ENCODE measurements around the gene COPS8.

The COPS8 gene

DNA sequence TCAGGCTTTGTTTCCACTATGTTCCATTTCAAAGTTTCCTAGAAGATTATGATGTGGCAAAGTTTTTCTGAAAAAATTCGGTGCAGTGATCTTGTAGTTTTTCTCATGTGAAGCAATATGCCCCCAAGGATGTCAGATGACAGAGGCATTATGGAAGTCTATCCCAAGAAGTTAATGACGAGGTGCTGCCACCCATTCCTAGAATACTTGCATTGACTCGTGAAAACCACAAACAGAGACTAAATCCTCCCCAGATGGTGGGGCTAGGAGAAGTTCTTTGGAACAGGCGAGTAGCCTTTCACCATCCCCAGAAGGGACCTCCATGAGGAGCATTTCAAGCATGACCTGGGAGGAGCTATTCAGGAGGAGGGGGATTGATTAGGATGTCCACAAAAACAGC lies 40.2 kb upstream of the COPS8 start:
- no peak overlapping the region for H3K4me3 ChIP-seq (ENCODE audit: low read length)
- TF ChIP-seq, protein P1, sequence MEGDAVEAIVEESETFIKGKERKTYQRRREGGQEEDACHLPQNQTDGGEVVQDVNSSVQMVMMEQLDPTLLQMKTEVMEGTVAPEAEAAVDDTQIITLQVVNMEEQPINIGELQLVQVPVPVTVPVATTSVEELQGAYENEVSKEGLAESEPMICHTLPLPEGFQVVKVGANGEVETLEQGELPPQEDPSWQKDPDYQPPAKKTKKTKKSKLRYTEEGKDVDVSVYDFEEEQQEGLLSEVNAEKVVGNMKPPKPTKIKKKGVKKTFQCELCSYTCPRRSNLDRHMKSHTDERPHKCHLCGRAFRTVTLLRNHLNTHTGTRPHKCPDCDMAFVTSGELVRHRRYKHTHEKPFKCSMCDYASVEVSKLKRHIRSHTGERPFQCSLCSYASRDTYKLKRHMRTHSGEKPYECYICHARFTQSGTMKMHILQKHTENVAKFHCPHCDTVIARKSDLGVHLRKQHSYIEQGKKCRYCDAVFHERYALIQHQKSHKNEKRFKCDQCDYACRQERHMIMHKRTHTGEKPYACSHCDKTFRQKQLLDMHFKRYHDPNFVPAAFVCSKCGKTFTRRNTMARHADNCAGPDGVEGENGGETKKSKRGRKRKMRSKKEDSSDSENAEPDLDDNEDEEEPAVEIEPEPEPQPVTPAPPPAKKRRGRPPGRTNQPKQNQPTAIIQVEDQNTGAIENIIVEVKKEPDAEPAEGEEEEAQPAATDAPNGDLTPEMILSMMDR (conservative IDR thresholded peaks at IDR 0.05; ENCODE audit: low read depth, low read length): no peak
- DNase-seq (ENCODE audit: low read depth): no peak

DNA sequence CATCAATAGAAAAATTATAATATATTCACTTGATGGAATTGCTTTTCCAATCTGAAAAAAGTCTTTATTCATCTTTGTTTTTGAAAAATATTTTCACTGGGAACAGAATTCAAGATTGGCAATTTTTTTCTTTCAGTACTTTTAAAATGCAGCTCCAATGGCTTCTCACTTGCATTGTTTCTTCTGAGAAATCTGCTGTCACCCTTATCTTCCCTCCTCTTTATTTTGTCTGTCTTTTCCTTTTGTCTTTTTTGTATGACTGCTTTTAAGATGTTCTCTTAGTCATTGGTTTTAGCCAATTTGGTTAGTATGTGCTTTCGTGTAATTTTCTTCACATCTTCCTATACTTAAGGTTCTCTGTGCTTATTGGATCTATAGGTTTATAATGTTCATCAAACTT lies 37.1 kb upstream of the COPS8 start:
- no peak for DNase-seq (ENCODE audit: low read depth)
- TF ChIP-seq, protein P1 (conservative IDR thresholded peaks at IDR 0.05; ENCODE audit: low read depth, low read length): no peak
- no peak overlapping the region for H3K4me3 ChIP-seq (ENCODE audit: low read length)

DNA sequence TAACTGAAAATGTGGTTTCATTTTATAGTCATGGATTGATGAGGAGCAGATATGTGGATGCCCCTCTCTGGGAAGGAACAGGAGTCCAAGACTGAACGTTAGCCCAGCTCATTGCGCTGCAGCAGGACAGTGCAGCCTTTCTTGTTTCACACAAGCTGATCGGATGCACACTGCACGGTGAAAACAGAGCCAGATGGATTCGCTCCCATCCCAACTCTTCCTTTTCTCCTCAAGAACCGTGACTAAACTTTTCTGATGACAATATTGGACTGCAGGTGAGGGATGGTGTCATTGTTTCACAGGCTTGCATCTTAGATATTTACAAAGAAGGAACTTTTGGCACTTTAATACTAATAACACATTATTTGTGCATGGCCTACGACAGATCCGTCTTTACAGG lies 33.8 kb upstream of the COPS8 start:
- TF ChIP-seq, protein P1 (conservative IDR thresholded peaks at IDR 0.05; ENCODE audit: low read depth, low read length): no peak
- DNase-seq (ENCODE audit: low read depth): no peak
- H3K4me3 ChIP-seq (ENCODE audit: low read length): no peak overlapping the region

DNA sequence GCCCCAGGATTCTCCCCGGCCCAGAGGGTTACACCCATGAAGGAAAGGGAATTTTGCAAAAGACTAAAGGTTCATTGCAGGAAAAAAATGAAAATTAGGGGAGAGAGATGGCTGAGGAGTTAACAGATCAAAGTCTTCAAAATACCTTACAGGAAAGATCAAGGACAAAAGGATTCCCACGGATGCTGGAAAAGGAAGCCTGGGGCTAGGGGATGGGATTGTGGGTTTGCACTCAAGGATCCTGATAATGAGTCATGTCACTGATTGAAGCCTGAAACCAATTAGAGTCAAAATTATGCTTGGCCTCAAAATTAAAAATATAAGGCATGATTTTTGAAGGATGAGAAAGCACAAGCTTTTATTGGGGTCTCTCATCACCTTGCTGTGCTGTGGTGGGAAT lies 32.6 kb upstream of the COPS8 start:
- H3K4me3 ChIP-seq (ENCODE audit: low read length): no peak overlapping the region
- TF ChIP-seq, protein P1 (conservative IDR thresholded peaks at IDR 0.05; ENCODE audit: low read depth, low read length): no peak
- no peak for DNase-seq (ENCODE audit: low read depth)

DNA sequence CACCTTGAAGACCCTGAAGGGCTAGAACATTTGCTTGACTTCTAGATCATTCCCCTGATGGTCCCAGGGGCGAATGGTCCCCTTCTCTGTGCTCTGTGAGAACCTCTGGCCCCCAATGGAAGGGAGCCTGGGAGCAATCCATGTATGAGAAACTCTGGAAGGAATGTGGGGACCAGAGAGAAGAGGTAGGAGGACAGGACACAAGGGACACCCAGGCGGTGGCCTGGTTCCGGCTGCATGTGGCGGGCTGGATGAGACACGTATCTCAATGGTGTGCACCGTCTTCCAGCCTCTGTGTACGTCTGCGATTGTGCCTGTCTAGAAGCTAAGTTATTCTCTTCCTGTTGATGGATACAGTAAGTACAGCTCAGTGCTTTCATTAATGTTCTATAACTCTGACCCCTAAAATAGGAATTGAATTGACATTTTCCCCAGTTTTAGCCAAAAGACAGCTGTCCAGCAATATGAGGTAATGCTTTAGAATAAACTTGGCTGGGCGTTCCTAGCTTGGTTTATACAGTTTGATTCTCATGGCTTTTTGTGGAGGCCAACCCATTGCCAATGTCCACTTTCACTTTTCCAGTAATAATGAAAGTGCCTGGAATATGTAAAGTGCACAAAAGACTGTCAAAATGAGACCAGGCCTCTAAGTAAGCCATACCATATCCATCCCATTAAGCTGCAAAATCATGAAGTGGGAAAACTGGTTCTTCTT lies 30.1 kb upstream of the COPS8 start:
- no peak for DNase-seq (ENCODE audit: low read depth)

DNA sequence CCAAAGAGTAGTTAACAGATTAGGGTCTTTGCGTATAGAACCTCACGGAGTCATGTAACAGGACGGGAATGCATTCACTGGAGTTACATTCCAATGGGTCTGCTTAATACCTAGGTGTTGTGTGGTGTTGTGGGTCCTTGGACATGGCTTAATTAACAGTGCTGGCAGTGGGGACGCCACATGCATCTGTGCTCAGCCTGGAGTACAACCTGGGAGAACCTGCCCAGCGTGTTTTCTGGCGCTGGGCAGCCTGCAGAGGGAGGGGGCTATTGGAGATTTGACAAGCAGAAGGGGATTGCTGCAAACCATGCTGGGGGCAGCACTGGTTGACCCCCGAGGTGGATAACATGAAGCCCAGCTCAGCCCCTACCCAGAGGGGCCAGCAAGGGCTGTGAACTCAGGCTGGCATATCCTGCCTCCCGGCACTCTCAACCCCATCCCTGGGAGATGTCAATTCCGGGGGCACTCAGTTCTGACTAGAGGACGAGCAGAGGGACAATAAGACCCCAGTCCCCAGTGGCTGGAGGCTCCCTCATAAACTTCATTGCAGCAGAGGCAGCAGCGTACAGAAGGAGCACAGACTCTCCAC lies 29.3 kb upstream of the COPS8 start:
- DNase-seq (ENCODE audit: low read depth): no peak
- TF ChIP-seq, protein P1 (conservative IDR thresholded peaks at IDR 0.05; ENCODE audit: low read depth, low read length): no peak

More for the DNA sequence above, 30.1 kb upstream of the COPS8 start:
- no peak overlapping the region for H3K4me3 ChIP-seq (ENCODE audit: low read length)
- TF ChIP-seq, protein P1 (conservative IDR thresholded peaks at IDR 0.05; ENCODE audit: low read depth, low read length): no peak

DNA sequence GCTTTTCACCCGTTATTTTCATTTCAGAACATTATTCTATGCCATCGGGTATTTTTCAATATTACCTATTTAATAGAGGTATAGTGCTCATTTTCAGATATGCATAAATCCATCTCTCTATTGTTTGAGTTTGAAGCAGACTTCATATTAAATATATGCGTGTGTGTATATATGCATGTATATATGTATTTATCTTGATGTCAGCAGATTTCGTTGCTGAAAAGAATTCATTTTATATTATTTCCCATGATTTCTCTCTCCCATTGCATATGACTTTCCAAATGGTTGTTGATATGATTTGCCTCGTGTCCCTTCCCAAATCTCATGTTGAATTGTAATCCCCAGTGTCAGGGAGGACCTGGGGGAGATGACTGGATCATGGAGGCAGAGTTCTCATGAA lies 28.6 kb upstream of the COPS8 start:
- DNase-seq (ENCODE audit: low read depth): no peak
- TF ChIP-seq, protein P1 (conservative IDR thresholded peaks at IDR 0.05; ENCODE audit: low read depth, low read length): no peak
- H3K4me3 ChIP-seq (ENCODE audit: low read length): no peak overlapping the region

More for the DNA sequence above, 29.3 kb upstream of the COPS8 start:
- no peak overlapping the region for H3K4me3 ChIP-seq (ENCODE audit: low read length)

Measured in retinal pigment epithelial cell (primary cell).